Stimulated activated CD4-positive, alpha-beta T cell treated with anti-CD3 and anti-CD28 coated beads, Interleukin-15, amount 100 ng/mL, for 48 hours (primary cell): Measurements from ENCODE around the gene PRM3.

Experiments used
- DNase-seq, 2 donors: peaks; one replicate each; pipeline ENCODE4 v3.0.0-alpha.2; 2020; ENCODE audit warnings: low read depth in 2 of 2

PRM3 gene

DNA sequence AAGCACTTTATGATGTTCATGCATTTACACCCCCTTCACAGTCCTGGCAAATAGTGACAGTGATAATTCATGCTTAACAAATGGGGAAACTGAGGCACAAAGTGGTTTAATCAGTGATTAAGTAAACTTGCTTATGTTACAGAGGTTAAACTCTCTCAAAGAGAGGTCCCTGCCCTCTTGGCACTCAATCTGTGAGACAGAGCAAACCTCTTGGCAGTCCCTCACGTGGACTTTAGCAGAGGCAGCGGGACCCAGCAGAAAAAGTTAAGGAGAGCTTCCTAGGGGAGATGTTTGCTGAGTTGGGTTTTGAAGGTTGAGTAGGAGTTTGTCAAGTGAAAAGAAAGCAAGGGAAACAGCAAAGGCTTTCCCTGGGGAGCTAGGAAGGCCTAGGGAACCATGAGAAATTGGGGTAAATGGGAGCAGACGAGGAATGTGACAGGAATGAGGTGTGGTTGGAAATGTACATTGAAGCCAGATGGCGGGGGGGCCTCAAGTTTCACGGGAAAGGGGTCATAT is 28.1 kb downstream of the PRM3 start:
- DNase-seq, result no peak

GRCh38 chr16:11242658-11243057 is 30.8 kb downstream of the PRM3 start:
- DNase-seq, result no peak

GRCh38 chr16:11241480-11242204 is 31.8 kb downstream of the PRM3 start:
- no peak for DNase-seq

GRCh38 chr16:11240636-11241473 is 32.6 kb downstream of the PRM3 start:
- DNase-seq, result no peak

- no peak for DNase-seq
Measured at GRCh38 chr16:11239644-11240632, 33.5 kb downstream of the PRM3 start.

- DNase-seq, result no peak
Measured at GRCh38 chr16:11238272-11239202, 34.9 kb downstream of the PRM3 start.

DNA sequence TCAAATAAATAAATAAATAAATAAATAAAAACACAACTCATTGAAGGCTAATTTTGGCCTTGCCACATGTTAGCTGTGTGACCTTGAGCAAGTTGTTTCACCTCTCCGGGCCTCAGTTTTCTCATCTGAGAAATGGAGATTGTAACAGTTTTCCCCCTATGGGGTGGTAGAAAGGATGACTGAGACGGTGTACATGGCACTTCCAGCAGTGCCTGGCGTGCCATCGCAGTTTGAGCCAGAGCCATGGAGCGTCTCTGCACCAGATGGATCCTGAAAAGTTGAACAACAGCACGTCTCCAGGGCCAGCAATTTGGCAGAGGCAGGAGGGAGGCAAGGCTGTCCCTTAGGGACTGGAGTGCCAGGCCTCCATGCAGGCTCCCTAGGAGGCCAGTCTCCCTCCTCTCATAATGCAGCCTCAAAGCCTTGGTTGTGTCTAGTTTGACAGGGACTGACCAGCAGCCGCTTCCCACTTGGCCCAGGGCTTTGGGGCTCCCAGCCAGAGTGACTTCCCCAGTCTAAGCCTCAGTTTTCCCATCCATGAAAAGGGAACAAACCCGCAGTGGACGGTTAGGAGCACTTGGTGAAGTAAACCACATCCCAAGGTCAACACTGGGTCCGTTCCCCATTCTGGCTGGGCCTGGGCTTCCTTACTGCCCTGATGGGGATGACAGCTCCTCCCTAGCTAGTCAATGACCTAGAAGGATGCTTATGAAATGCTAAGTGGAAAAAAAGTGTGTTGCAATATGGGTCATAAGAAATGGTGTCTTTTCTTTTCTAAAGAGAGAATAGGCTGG is 36.8 kb downstream of the PRM3 start:
- no peak for DNase-seq

DNA sequence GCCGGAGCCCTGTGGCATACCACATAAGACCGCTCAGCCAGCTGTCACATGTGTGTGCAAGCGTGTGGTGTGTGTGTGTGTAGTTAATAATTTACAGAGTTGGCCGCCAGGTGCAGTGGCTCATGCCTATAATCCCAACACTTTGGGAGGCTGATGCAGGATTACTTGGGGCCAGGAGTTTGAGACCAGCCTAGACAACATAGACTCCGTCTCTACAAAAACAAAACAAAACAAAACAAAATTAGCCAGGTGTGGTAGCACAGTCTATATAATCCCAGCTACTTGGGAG is 37.8 kb downstream of the PRM3 start:
- no peak for DNase-seq

DNA sequence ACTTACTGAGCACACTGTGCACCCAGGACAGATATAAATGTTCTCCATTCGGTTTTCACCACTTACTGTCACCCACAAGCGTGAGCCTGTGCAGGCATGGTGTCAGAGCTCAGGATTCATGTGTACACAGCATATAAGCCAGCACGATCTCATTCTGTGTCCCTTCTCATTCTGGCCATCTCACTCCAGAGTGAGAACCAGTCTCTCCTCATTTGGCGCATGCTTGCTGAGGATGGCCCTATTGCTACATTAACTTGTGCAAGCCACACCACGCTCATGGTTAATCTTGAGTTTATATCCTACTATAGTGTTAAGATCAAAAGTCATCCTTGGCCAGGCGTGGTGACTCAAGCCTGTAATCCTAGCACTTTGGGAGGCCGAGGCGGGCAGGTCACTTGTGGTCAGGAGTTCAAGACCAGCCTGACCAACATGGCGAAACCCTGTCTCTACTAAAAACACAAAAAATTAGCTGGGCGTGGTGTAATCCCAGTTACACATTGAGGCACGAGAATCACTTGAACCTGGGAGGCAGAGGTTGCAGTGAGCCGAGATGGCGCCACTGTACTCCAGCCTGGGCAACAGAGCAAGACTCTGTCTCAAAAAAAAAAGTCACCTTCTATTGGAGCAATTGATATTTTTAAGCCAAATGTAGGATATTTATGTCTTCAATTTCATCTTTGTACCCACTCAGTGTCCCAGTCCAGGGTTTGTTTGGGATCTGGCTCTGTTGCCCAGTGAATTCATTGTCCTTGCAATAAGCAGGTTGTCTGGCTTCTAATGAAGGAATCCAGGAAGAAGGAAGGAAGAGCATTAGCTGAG is 38.3 kb downstream of the PRM3 start:
- no peak for DNase-seq

GRCh38 chr16:11233727-11234376 is 39.6 kb downstream of the PRM3 start:
- DNase-seq, result peak; percentile 75 to 83

- DNase-seq, result peak; percentile 91 to 92
Measured at GRCh38 chr16:11232852-11233726, 40.3 kb downstream of the PRM3 start.

DNA sequence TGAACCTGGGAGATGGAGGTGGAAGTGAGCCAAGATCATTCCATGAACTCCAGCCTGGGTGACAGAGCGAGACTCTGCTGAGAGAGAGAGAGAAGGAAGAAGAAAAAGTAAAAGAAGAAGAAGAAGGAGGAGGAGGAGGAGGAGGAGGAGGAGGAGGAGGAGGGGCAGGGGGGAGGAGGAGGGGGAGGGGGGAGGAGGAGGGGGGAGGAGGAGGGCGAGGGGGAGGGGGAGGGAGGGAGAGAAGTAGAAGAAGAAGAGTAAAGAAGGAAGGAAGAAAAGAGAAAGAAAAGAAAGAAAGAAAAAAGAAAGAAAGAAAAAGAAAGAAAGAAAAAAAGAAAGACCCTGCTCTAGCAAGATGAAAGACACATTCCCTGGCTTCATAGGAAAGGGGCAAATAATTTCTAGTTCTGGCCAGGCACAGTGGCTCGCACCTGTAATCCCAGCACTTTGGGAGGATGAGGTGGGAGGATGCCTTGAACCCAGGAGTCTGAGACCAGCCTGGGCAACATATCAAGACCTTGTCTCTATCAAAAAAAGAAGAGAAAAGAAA is 41.1 kb downstream of the PRM3 start:
- no peak for DNase-seq

DNA sequence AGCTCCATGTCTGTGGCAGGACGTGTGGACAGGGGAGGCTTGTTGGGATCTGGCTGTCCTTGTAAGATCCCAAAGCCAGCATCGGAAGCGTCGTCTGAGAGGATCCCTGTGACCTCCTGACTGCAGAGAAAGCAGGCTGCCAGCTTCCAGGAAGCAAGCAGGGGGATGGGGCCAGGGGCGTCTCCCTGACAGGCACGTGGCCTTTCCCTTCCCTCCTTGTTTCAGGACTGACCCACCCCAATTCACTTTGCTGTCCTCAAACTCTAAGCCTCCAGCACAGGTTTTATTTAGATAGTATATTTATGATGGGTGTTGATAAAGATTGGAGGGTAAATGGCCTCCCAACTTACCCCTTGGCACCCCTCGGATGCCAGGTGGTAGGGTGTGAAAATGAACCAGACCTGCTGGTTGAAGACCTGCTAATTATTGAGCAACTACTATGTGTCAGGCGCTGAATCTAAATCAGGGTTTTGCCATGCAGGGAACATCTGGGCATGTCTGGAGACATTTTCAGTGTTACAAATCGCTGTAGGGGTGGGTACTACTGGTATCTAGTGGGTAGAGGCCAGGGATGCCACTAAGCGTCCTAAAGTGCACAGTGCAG is 42.0 kb downstream of the PRM3 start:
- no peak for DNase-seq

GRCh38 chr16:11229906-11230305 is 43.5 kb downstream of the PRM3 start:
- no peak for DNase-seq

- no peak for DNase-seq
Measured at GRCh38 chr16:11229432-11229831, 44.0 kb downstream of the PRM3 start.

DNA sequence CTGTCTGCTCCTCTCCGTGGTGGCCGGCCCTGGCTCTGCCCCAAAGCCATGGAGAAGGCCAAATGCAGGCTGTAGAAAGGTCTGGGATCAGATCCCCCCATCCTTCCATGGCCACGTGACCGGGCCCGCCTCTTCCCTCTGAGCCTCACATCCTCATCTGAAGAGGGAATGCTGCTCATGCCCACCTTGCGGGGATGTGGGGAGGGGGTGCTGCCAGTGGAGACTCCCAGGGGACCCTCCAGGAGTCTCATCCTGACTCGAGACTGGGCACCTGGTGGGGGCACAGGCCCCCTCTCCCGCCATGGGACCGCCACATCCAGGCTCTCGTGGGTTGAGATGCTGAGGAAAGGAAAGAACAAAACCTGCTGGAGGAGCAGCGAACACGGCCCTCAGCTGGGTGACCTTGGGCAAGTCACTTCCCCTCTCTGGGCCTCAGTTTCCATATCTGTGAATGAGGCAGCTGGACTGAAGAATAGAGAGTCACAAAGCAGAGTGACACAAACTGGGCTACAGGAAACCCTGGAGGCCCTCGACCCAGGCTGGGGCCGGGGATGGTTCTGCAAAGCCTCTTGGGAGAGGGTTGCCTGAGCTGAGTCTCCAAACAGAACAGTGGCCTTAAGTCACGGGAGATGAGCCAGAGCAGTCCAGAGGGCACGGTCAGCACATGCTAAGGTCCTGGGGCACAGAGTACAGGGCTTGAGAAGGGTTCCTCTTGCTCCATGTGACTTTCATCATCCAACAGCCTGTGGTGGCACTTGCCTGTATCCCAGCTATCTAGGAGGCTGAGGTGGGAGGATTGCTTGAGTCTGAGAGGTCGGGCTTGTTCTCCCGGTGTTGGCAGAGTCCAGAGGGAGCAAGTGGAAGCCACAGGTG is 47.5 kb downstream of the PRM3 start:
- no peak for DNase-seq
